Glomerular endothelial cell (primary cell): Measurements from ENCODE around the gene TMCC2. TPM values are rescaled to one million over a fixed set of nuclear protein-coding genes. Genes with fewer than 3 reads are reported as not detected.

Experiments
- DNase-seq: peaks from one replicate; pipeline ENCODE4 v3.0.0-alpha.2; 2011; ENCODE audit warnings: low read depth, low spot score; ENCODE audit errors: extremely low read depth
- total RNA-seq: library from RNA; depleted of rRNA; stranded (reverse); fragments of >200 nt; gene quantifications from 2 replicates; pipeline ENCODE4 v1.2.3, GENCODE V29; 2015

TMCC2 gene
- total RNA-seq, 1 donor from 2014 or later, result 5.3 TPM

DNA sequence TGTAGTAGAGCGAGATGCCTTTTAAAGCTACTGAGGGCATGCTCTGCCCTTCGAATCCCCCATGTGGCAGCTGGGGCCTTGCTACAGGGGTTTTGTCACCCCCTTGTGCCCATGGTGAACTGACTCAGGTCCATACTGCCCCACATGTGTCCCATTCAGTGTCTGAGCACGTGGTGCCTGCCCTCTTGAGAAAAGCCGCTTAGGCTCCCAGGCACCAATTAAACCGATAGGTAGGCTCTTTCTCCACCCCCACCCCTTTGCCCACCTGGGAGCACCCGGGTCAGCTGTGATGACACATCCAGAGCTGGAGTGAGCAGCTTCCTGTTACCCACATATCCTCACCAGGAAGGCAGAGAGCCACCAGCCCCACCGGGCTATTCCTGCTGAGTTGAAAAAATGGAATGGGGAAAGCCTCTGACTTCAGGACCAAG is 30.5 kb downstream of the TMCC2 start:
- DNase-seq, result no peak

DNA sequence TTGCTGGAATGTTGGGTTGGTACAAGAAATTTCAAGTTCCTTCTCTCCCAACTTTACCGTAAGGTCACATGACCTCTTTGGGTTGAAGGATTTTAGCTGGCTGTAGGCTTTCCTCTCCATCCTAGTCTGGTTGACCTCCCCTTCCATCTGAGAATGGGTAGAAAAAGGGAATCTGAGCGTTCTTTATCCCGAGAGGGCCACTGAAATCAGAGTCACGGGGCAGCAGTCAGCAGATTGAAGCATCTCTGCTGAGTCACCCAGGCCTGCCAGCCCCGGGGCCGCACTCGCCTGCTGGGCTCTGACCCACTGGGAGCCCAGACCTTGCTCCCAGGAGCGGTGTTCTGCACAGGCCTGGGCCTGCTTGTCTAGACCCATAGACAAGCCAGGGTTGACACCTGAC is 31.0 kb downstream of the TMCC2 start:
- no peak for DNase-seq

DNA sequence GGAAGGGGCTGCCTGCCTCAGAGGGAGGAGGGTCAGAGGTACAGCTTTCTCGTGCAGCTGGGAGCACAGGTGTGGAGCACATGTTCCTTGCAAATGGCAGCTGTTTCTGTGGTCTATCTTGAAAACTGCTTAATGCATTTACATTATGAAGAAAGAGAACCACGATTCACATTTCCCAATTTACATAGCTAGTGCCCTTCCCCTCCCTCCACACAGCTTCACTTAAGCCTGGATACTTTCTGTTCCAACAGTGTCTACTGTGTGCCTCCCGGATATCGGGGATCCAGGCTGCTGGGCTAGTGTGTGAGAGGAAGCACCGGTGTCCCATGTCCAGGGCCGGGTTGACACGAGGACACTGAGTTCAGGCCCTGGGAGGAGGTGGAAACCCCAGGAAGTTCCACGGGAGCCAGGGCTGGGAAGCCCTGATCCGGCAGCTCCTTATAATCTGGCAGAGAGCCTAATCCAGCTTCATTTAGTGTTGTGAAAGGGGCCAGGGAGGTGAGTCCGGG is 31.6 kb downstream of the TMCC2 start:
- DNase-seq, result no peak

DNA sequence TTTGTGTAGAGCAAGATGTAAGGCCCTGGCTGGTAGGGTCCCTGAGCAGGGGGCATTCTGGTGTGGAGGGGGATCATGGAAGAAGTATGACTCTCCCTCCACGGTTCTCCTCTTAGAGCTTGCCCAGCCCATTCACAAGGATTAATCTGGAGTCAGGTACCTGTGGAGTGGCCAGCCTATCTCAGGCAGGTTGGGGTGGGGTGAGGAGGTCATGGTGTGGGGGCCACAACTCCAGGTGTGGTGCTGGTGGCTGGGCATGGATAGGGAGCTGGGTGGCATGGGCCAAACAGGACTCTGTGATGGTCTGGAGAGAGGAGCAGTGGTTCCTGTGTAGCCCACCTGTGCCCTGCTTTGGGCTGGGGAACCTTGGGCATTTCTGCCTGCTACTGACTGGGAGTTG is 32.3 kb downstream of the TMCC2 start:
- no peak for DNase-seq

DNA sequence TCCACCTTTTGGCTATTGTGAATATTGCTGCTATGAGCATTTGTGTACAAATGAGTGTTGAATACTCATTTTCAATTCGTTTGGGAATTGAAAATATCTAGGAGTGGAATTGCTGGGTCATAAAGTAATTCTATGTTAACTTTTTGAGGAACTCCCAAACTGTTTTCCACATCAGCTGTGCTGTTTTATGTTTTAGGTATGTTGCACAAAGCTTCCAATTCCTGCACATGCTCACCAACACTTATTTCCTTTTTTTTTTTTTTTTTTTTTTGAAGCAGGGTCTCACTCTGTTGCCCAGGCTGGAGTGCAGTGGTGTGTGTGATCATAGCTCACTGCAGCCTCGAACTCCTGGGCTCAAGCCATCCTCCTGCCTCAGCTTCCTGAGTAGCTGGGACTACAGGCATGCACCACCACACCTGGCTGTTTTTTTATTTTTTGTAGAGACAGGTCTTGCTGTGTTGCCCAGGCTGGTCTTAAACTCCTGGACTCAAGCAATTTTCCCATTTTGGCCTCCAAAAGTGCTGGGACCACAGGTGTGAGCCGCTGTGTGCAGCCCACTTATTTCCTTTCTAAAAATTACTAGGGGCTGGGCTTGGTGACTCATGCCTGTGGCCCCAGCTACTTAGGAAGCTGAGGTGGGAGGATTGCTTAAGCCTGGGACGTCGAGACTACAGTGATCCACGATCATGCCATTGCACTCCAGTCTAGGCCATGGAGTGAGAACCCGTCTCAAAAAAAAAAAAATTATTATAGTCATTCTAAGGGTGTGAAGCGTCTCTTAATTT is 33.4 kb downstream of the TMCC2 start:
- DNase-seq, result no peak

DNA sequence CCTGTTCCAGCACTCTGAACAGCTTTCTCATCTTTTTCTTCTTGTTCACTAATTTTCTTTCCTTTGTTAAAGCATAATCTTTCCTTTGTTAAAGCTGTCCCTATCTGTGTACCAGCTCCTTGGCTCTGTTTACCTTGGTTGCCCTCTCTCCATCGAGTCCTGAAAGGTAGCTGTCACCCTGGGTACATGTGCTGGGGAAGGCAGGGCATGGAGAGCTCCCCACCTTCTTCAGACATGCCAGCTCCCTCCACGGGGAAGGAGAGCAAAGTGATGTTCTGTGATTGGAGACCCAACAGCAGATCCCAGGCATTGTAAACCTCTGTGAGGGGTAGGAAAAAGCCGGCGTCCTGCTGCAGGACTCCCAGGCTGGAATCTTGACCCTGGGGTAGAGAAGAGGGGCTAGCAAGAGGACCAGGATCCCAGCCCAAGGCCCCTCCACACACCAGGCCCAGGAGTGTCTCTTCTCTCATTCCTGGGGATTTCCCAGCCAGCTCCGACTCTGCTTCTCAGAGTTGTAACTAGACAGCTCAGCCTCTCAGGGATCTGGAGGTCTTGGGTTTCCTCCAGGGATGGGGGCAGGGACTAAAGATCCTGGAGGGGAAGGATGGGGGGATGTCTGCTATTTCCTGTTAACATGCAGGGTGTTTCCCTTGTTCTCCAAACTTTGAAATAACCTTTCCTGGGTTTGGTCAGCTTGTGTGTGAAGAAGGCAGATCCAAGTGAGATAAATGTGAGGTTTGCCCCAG is 34.4 kb downstream of the TMCC2 start:
- DNase-seq, result no peak

DNA sequence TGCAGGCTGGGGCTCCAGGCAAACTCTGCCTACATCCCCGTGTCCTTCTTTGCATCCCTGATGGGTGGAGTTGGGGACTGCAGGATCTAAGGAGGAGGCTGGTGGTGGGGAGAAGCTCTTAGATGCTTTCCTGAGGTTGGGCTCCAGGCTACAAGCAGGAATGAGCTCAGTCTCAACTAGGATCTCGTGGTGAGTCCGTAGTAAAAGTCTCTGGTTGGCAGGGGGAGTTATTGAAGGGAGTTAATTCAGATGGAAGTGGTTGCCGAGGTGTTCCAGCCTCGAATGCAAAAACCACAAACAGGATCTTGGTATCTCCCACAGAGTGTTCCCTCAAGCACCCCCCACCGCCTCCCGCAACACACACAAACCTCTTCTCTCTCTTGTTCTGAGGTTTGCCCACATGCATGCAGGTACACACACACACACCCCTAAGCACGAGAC is 35.0 kb downstream of the TMCC2 start:
- no peak for DNase-seq

DNA sequence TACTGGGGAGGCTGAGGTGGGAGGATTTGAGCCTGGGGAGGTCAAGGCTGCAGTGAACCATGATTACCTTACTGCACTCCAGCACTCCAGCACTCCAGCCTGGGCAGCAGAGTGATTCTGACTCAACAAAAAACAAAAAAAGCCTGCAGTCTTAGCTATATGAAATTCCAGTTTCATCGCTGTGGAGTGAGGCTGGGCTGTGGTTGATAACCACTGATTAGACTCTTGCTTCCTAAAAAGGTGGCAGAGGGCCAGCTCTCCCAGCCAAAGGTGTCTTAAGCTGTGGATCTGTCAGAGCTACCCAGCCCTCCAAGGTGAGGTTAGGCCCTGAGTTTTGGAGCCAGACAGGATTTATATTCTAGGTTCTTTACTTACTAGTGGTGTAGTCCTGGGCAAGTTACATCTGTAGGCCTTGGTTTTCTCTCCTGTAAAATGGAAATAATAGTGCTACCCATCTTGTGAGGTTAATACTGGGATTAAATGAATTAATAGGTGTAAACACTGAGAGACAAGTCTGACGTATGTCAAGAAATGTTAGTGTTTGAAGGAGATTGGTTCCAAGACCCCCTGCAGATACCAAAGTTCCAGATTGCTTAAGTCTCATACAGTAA is 35.9 kb downstream of the TMCC2 start:
- DNase-seq, result no peak

DNA sequence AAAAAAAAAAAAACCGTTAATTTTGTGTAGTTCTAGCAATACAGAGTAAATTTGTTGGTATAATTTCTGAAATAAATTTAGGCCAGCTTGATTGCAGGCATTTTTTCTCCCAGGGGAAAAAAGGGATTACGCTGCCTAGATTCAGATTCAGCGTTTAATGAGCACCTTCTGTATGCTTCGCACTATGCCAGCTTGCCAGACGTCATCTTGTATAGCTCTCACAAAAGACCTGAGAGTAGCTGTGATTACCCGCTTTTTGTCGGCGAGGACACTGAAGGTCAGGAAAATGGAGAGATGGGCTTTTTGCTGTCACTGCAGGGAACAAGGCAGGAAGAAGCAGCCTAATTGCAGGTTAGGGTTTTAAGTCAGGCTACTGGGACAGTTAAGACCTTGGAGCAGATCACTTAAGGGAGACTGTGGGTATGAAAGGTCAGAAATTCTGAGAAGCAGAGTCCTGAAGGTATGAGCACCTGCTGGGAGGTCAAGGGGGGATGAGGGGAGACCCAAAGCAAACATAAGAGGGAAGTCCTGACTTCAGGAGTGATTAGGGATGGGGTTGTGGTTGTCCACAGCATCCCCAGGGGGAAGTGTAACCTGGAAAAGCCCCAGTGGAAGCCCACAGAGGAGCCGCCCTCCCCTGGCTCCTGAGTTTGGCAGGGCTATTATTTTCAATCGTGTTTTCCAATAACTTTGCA is 39.0 kb downstream of the TMCC2 start:
- no peak for DNase-seq

DNA sequence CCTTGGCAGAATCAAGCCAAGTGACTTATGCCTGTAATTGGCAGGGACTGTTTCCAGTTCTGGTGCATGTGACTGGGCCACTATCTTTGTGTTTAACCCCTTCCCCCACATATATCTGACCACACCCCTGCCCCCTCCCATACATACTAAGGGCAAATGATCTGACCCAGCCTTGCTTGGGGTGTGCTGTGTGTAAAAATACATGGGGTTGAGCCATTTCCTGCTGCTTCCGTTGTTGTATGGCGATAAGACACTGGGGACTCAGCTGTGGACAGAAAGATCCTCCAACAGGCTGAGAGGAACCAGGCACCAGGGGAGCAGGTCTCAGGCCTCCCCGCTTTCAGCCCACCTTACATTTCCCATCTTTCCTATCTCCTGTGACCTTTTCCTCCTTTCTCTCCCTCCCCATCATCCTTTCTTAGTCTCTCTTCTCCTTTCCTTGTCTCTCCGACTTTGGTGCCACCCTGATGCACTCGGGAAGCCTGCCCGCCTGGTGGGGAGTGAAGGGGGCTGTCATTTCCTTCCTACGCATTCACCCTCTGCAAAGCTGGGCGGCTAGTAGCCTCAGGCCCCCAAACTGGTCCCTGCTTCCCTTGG is 39.7 kb downstream of the TMCC2 start:
- no peak for DNase-seq

DNA sequence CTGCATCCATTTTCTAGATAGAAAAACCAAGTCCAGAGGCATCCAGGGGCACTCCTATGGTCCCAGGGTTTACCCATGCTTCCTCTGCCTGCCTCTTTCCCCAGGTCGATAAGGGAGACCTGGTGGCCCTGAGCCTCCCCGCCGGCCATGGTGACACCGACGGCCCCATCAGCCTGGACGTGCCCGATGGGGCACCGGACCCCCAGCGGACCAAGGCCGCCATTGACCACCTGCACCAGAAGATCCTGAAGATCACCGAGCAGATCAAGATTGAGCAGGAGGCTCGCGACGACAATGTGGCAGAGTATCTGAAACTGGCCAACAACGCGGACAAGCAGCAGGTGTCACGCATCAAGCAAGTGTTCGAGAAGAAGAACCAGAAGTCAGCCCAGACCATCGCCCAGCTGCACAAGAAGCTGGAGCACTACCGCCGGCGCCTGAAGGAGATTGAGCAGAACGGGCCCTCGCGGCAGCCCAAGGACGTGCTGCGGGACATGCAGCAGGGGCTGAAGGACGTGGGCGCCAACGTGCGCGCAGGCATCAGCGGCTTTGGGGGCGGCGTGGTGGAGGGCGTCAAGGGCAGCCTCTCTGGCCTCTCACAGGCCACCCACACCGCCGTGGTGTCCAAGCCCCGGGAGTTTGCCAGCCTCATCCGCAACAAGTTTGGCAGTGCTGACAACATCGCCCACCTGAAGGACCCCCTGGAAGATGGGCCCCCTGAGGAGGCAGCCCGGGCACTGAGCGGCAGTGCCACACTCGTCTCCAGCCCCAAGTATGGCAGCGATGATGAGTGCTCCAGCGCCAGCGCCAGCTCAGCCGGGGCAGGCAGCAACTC is 41.3 kb downstream of the TMCC2 start:
- no peak for DNase-seq

DNA sequence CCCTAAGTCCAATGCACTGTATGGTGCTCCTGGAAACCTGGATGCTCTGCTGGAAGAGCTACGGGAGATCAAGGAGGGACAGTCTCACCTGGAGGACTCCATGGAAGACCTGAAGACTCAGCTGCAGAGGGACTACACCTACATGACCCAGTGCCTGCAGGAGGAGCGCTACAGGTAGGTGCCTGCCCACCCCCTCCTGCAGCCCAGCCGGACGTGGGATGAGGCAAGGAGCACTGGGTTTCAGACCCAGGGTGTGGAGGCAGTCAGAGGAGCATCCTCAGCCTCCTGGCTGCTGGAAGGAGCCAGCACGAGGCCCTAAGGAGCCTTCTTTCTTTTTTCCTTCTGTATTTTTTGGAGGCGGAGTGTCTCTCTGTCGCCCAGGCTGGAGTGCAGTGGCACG is 42.0 kb downstream of the TMCC2 start:
- DNase-seq, result no peak

DNA sequence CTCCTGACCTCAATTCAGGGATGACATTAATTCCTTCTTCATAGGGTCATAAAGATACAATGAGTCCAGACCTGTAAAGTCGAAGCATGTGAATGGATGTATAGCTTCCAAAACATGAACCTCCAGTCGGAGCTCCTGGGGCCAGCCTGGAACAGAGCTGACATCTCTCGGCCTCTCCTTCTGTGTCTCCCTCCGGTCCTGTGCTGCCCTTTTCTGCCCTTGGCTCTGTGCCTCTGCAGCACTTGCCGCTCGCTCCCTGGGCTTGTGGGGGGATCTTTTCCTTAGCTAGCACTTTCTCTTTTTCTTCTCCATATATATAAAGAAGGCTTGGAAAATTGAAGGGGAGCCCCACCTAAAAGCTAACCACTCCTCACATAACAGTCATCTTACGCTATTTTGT is 42.5 kb downstream of the TMCC2 start:
- DNase-seq, result no peak

DNA sequence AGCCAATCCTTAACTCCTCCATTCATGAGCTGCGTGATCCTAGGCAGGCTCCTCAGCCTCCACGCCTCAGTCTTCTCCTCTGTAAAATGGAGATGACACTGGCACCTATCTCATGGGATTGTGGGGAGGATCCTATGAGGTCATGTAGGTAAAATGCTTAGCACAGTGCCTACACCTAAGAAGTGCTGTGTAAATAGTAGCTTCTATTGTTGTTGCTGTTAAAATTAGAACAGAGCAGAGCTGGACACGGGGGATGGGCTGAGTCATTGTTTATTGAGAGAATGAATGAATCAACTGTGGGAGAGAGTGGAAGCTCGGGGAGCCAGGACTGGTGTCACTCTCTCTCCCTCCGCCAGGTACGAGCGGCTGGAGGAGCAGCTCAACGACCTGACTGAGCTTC is 43.0 kb downstream of the TMCC2 start:
- DNase-seq, result no peak

DNA sequence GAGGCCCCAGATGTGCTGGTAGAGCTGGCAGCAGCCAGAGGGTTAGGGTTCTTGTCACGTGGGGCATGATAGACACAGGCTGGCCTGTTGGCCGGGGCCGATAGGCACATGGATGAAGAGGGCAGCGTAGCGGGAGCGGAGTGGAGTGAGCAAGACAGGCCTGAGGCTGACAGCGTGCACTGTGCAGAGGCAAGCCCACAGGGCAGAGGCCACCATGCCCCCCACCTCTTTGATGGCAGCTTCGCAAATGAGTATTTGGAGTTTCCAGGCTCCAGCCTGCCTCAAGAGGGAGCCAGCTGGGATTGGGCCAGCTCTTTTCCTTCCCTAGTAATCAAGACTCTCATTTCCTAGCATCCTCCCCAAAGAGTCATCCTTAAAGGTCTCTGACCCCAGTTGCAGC is 43.5 kb downstream of the TMCC2 start:
- no peak for DNase-seq

DNA sequence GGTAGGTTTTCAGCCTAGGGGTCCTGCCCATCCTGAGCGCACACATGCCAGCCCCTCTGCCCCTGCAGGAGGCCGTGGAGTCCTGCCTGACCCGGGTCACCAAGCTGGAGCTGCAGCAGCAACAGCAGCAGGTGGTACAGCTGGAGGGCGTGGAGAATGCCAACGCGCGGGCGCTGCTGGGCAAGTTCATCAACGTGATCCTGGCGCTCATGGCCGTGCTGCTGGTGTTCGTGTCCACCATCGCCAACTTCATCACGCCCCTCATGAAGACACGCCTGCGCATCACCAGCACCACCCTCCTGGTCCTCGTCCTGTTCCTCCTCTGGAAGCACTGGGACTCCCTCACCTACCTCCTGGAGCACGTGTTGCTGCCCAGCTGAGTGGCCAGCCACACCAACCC is 44.0 kb downstream of the TMCC2 start:
- DNase-seq, result no peak

DNA sequence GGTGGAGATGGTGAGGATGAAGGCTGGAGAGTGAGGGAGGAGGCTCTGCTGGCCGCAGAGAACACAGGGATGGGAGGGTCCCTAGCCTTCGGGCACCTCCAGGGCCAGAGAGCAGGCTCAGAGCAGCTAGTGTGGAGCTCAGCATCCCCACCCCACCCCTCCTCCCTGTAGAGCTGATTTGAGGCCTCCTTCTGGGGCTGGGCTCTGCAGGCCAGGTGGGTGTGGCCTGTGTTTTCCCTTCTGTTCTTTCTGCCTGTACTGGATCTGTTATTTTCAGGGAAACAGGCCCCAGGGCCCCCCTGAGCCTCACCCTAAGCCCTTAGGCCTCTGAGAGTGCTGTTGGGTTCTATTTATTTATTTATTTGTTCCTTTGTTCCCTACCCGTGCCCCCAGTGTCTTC is 44.8 kb downstream of the TMCC2 start:
- DNase-seq, result no peak

DNA sequence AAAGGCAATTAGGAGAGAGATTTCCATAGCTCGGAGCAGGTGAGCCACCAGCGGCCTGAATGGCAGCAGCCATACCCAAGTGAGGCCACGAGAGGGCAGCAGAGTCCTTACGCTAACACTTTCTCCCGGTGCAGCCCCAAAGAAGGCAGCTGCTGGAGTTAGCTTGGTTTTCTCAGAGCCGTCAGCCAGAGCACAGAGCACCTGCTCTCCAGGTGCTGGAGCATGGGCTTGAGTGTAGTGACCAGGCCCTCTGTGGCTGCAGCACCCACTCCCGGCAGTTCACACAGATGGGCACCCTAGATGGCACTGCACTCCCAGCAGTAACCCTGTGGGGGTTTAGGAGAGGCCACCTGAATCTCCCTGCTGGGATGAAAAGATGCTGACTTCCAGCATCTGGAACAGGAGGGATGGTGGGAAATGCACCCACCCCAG is 45.8 kb downstream of the TMCC2 start:
- DNase-seq, result no peak

DNA sequence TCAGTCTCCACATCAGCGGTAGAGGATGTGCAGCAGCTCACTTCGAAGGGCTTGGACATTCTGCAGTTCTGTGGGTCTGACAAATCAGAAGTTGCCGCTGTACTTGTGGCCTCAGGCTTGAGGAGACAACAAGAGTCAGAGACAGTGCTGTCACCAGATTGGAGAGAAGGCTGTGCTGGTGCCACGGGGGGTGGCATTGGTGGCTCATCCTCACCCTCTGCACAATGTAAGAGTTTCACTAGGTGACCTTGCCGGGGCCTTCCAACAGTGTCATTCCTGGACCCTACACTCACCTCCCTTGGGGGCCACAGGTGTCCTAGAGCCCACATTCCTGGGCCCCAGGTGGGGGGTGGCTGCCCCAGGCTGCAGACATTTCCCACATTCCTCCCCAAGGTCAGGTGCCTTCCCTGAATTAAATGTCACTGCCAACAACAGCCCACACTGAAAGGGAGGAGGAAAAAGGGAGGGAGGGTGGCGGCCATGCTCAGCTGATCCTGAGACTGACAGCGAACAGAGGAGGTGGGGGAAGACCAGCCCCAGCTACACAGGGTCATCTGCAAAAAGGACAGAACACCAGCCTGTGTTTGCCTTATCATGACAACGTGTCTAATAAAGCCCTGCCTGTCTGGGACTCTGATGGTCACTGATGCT is 46.4 kb downstream of the TMCC2 start:
- no peak for DNase-seq
